ENCODE results near the gene ATF2. TPM values are rescaled to one million over a fixed set of nuclear protein-coding genes. Genes with fewer than 3 reads are reported as not detected.

ATF2 gene
- total RNA-seq, 1 experiment from 2014 or later = 39.9 TPM

DNA sequence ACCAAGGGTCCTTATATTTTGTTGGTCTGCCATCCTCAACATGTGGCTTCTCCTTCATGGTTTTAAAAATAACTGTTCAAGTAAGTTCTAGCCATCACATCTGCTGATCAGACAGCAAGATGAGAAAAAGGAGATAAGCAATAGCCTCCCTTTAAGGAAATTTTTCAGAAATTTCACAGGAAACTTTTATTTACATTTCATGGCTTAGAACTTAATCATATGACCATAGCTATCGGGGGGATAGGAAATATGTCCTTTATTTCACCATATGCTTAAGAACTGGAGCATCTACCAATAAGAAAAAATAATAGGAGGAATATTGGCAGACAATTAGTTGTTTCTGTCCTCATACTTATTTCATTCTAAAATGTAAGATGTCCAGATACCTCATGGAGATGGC is 16.2 kb downstream of the ATF2 start:
- H3K9me3 Mint-ChIP-seq = no peaks in the 10 kb centered on the region
- CTCF ChIA-PET = no interaction called here
- no peak overlapping the region for H3K4me3 Mint-ChIP-seq
- DNase-seq (ENCODE audit: low spot score) (no peak), ATAC-seq (no peak)
- peaks cover 28% of the 10 kb centered on the region for H3K4me1 Mint-ChIP-seq
- POLR2A ChIA-PET = no interaction called here
- peaks cover 10% of the 10 kb centered on the region for H3K36me3 Mint-ChIP-seq
- no peak for TF ChIP-seq USF2 (CRISPR knock-in tag; IDR thresholded peaks at IDR 0.05)
- H3K27ac Mint-ChIP-seq = no peak overlapping the region
- no peaks in the 10 kb centered on the region for H3K27me3 Mint-ChIP-seq (ENCODE audit: low read depth)

- DNase-seq (ENCODE audit: low spot score) = no peak
- no peak overlapping the region for H3K4me3 Mint-ChIP-seq
- H3K36me3 Mint-ChIP-seq = peaks cover 13% of the 10 kb centered on the region
- H3K27me3 Mint-ChIP-seq (ENCODE audit: low read depth) = no peaks in the 10 kb centered on the region
- TF ChIP-seq JAZF1 (CRISPR knock-in tag; IDR thresholded peaks at IDR 0.05) = no peak
- CTCF ChIA-PET = no interaction called here
- no peak for ATAC-seq
- POLR2A ChIA-PET = no interaction called here
- no peaks in the 10 kb centered on the region for H3K9me3 Mint-ChIP-seq
- no peak overlapping the region for H3K27ac Mint-ChIP-seq
- peaks cover 16% of the 10 kb centered on the region for H3K4me1 Mint-ChIP-seq
Measured at GRCh38 chr2:175147186-175147585, 20.8 kb downstream of the ATF2 start.

GRCh38 chr2:175143678-175144077 is 24.3 kb downstream of the ATF2 start:
- ATAC-seq (no peak), DNase-seq (ENCODE audit: low spot score) (no peak)
- ChIA-PET CTCF (no interaction called here), POLR2A (no interaction called here)
- Mint-ChIP-seq H3K4me1 (peaks cover 3% of the 10 kb centered on the region; the same call in 1 of the 2 replicates), H3K27me3 (ENCODE audit: low read depth) (no peaks in the 10 kb centered on the region), H3K9me3 (no peaks in the 10 kb centered on the region), H3K4me3 (no peak overlapping the region), H3K27ac (no peak overlapping the region), H3K36me3 (peaks cover 7% of the 10 kb centered on the region)
- TF ChIP-seq, protein P1, sequence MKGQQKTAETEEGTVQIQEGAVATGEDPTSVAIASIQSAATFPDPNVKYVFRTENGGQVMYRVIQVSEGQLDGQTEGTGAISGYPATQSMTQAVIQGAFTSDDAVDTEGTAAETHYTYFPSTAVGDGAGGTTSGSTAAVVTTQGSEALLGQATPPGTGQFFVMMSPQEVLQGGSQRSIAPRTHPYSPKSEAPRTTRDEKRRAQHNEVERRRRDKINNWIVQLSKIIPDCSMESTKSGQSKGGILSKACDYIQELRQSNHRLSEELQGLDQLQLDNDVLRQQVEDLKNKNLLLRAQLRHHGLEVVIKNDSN (CRISPR knock-in tag; IDR thresholded peaks at IDR 0.05) = no peak
- TF ChIP-seq ZNF232 (CRISPR knock-in tag; IDR thresholded peaks at IDR 0.05) = no peak
- TF ChIP-seq CBFB (CRISPR knock-in tag; IDR thresholded peaks at IDR 0.05; ENCODE audit: low read depth) = no peak

- Mint-ChIP-seq H3K4me1 (no peaks in the 10 kb centered on the region), H3K9me3 (no peaks in the 10 kb centered on the region), H3K4me3 (no peak overlapping the region), H3K27ac (no peak overlapping the region), H3K36me3 (peaks cover 5% of the 10 kb centered on the region; the same call in 1 of the 2 replicates), H3K27me3 (ENCODE audit: low read depth) (no peaks in the 10 kb centered on the region)
- TF ChIP-seq NFYB (CRISPR knock-in tag; conservative IDR thresholded peaks at IDR 0.05; ENCODE audit: low read depth) (no peak), ATF2 (CRISPR knock-in tag; IDR thresholded peaks at IDR 0.05; ENCODE audit: borderline replicate concordance, low read depth) (no peak), SP1 (CRISPR knock-in tag; conservative IDR thresholded peaks at IDR 0.05) (no peak), FOXK1 (CRISPR knock-in tag; IDR thresholded peaks at IDR 0.05) (no peak), ZNF396 (CRISPR knock-in tag; IDR thresholded peaks at IDR 0.05; ENCODE audit: borderline replicate concordance) (no peak), ESRRA (CRISPR knock-in tag; IDR thresholded peaks at IDR 0.05; ENCODE audit: borderline replicate concordance) (no peak), NR1H2 (CRISPR knock-in tag; IDR thresholded peaks at IDR 0.05) (no peak), ZBTB21 (CRISPR knock-in tag; IDR thresholded peaks at IDR 0.05; ENCODE audit: borderline replicate concordance) (no peak), FOXP1 (CRISPR knock-in tag; IDR thresholded peaks at IDR 0.05; ENCODE audit: borderline replicate concordance) (no peak), PRRX2 (CRISPR knock-in tag; IDR thresholded peaks at IDR 0.05) (no peak), MYBL2 (CRISPR knock-in tag; IDR thresholded peaks at IDR 0.05) (no peak), NFATC4 (CRISPR knock-in tag; IDR thresholded peaks at IDR 0.05) (no peak), ZNF138 (CRISPR knock-in tag; conservative IDR thresholded peaks at IDR 0.05) (no peak), ELF4 (CRISPR knock-in tag; IDR thresholded peaks at IDR 0.05; ENCODE audit: low read depth) (no peak), ETV6 (CRISPR knock-in tag; IDR thresholded peaks at IDR 0.05) (no peak)
- TF ChIP-seq, protein P2, sequence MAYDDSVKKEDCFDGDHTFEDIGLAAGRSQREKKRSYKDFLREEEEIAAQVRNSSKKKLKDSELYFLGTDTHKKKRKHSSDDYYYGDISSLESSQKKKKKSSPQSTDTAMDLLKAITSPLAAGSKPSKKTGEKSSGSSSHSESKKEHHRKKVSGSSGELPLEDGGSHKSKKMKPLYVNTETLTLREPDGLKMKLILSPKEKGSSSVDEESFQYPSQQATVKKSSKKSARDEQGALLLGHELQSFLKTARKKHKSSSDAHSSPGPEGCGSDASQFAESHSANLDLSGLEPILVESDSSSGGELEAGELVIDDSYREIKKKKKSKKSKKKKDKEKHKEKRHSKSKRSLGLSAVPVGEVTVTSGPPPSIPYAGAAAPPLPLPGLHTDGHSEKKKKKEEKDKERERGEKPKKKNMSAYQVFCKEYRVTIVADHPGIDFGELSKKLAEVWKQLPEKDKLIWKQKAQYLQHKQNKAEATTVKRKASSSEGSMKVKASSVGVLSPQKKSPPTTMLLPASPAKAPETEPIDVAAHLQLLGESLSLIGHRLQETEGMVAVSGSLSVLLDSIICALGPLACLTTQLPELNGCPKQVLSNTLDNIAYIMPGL (CRISPR knock-in tag; IDR thresholded peaks at IDR 0.05) = no peak
- TF ChIP-seq, protein P3, sequence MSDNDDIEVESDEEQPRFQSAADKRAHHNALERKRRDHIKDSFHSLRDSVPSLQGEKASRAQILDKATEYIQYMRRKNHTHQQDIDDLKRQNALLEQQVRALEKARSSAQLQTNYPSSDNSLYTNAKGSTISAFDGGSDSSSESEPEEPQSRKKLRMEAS (CRISPR knock-in tag; IDR thresholded peaks at IDR 0.05) = no peak
- TF ChIP-seq, protein P4, sequence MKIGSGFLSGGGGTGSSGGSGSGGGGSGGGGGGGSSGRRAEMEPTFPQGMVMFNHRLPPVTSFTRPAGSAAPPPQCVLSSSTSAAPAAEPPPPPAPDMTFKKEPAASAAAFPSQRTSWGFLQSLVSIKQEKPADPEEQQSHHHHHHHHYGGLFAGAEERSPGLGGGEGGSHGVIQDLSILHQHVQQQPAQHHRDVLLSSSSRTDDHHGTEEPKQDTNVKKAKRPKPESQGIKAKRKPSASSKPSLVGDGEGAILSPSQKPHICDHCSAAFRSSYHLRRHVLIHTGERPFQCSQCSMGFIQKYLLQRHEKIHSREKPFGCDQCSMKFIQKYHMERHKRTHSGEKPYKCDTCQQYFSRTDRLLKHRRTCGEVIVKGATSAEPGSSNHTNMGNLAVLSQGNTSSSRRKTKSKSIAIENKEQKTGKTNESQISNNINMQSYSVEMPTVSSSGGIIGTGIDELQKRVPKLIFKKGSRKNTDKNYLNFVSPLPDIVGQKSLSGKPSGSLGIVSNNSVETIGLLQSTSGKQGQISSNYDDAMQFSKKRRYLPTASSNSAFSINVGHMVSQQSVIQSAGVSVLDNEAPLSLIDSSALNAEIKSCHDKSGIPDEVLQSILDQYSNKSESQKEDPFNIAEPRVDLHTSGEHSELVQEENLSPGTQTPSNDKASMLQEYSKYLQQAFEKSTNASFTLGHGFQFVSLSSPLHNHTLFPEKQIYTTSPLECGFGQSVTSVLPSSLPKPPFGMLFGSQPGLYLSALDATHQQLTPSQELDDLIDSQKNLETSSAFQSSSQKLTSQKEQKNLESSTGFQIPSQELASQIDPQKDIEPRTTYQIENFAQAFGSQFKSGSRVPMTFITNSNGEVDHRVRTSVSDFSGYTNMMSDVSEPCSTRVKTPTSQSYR (CRISPR knock-in tag; IDR thresholded peaks at IDR 0.05) = no peak
- no peak for ATAC-seq
- no peak for DNase-seq (ENCODE audit: low spot score)
- CTCF ChIA-PET = no interaction called here
- POLR2A ChIA-PET = interaction anchor here (0.6 kb wide), 1 partner anchor 10 kb away, joined by 3 read pairs; no protein-coding TSS in a partner anchor
Measured at GRCh38 chr2:175143191-175143590, 24.8 kb downstream of the ATF2 start.

All from WTC11 (cell line).